ENCODE results near the gene VAT1L.

Gene VAT1L

DNA sequence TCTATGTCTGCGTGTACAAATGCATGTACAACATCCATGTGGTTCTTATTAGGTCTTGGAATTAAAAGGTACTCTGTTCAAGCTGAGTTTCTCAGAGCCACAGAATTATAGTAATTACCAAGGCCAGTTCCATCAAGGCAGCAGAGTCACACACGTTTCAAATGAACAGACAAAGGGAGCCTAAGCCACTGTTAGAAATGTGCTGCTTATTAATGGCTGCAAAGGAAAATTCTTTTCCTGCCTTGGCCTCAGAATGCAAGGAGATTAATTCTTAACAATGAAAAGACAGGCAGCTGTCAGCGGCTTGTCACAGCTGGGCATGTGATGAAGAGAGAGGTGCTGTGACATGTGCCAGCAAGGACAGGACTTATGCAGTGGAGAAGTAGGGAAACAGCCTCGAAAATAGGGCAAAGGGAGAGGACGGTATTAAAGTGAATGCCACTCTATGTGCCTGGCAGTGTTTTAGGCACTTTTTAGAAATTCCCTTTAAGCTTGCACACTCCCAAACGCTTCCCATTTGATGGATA, 133.9 kb downstream of the VAT1L start:
- H3K4me3 ChIP-seq (replicated peaks; ENCODE audit: low read depth, low read length) = no peak overlapping the region
- DNase-seq (ENCODE audit: low read depth) = no peak
- TF ChIP-seq, protein P1, sequence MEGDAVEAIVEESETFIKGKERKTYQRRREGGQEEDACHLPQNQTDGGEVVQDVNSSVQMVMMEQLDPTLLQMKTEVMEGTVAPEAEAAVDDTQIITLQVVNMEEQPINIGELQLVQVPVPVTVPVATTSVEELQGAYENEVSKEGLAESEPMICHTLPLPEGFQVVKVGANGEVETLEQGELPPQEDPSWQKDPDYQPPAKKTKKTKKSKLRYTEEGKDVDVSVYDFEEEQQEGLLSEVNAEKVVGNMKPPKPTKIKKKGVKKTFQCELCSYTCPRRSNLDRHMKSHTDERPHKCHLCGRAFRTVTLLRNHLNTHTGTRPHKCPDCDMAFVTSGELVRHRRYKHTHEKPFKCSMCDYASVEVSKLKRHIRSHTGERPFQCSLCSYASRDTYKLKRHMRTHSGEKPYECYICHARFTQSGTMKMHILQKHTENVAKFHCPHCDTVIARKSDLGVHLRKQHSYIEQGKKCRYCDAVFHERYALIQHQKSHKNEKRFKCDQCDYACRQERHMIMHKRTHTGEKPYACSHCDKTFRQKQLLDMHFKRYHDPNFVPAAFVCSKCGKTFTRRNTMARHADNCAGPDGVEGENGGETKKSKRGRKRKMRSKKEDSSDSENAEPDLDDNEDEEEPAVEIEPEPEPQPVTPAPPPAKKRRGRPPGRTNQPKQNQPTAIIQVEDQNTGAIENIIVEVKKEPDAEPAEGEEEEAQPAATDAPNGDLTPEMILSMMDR (IDR thresholded peaks at IDR 0.05; ENCODE audit: low read length, missing control alignments) = no peak

DNA sequence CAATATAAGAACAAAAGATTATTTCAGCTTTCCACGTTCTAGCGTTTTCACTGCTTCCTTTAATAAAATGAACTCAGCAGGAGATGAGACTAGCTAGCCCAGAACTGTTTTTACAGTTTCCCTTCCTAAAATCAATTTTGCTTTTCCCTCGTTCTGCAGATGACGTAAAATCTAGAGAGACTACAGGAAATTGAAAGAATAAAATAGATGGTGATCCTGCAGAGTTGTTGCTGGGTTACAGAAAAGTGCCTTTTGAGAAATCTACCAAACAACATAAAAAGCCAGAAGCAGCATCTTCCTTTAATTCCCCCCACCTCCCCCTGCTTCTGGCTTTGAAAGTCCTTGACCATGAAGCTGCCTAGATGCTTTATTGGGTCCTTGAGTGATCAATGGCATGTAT, 137.2 kb downstream of the VAT1L start:
- H3K4me3 ChIP-seq (replicated peaks; ENCODE audit: low read depth, low read length) = no peak overlapping the region
- TF ChIP-seq, protein P1 (IDR thresholded peaks at IDR 0.05; ENCODE audit: low read length, missing control alignments) = no peak
- DNase-seq (ENCODE audit: low read depth) = no peak

DNA sequence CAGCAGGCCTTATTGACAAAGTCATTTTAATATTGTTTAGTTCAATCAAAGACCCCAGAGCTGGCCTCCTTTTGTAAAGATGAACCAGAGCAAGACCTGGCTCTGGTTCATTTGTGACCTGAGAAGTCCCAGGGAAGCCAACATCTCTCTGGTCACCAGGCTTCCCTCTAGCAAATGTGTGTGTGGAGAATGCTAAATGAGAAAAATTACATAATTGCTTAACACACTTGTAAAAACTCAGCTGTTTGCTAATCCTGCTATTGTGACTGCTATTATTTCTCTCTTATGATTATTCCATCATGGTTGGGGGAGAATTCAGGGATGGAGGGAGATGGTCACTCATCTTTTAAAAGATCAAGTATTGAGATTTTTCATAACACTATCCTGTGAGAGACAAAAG, 139.7 kb downstream of the VAT1L start:
- DNase-seq (ENCODE audit: low read depth) = no peak
- TF ChIP-seq, protein P1 (IDR thresholded peaks at IDR 0.05; ENCODE audit: low read length, missing control alignments) = no peak

DNA sequence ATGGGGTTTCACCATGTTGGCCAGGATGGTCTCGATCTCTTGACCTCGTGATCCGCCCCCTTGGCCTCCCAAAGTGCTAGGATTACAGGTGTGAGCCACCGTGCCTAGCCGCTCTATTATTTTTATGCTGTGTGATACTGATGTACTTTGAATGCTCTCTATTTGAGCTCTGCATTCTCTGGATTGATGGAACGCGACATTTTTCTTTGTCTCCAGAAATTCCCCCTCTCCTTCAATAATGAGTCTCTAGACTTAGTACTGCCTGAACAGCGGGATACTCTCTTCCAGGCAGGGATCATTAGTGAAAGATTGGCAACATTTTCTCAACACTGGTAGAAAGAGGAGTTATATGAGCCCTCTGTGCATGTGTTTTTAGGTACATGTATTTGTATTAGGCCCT, 140.6 kb downstream of the VAT1L start:
- no peak for DNase-seq (ENCODE audit: low read depth)
- no peak overlapping the region for H3K4me3 ChIP-seq (replicated peaks; ENCODE audit: low read depth, low read length)
- TF ChIP-seq, protein P1 (IDR thresholded peaks at IDR 0.05; ENCODE audit: low read length, missing control alignments) = no peak

More for the DNA sequence above, 139.7 kb downstream of the VAT1L start:
- H3K4me3 ChIP-seq (replicated peaks; ENCODE audit: low read depth, low read length) = no peak overlapping the region

DNA sequence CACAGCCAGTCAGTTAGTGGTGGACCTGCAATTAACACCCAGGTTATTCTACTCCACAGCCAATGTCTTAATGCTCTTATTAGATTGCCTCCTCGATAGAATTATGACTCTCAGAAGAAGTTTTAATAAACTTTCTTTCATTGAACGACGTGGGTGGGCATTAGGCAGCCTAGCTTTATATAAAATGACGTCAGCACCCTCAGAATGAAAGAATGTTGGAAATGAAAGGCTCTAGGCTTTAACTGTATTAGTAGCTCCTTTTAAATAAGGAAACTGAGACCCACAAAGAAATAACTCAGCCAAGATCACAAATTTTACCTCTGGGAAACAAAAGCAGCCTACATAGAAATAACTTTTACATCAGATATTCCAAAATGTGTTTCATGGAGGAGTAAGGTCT, 142.7 kb downstream of the VAT1L start:
- no peak overlapping the region for H3K4me3 ChIP-seq (replicated peaks; ENCODE audit: low read depth, low read length)
- TF ChIP-seq, protein P1 (IDR thresholded peaks at IDR 0.05; ENCODE audit: low read length, missing control alignments) = no peak
- no peak for DNase-seq (ENCODE audit: low read depth)

DNA sequence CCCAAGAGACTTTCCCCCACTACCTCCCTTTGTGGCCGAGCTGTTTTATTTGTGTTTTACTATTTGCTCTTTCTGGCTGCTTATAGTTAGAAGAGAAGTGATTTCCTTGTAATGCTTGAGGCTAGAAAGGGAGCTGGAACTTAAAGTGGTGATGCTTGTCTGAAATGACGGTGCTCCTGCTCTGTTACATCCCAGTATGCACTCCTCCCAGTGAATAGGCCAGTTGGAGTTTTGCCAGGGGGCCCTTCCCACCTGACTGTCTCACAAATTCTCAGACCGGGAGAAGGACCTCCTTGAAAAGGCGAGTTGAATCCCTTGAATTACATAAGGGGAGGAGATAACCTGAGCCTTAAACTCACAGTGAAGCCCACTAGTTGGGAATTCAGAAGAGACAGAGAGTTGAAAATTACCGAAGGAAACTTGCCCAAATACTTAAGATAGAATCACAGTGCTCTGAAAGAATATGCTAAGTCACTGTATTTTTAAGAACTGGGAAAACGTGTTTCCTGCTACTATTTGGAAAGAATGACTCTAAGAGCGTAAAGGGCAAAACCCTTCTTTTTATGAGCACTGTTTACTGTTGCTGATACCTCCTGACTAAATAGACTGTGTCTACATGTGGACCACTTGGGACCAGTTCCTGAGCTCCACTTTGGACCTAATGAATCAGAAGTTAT, 149.2 kb downstream of the VAT1L start:
- no peak overlapping the region for H3K4me3 ChIP-seq (replicated peaks; ENCODE audit: low read depth, low read length)
- TF ChIP-seq, protein P1 (IDR thresholded peaks at IDR 0.05; ENCODE audit: low read length, missing control alignments) = no peak
- DNase-seq (ENCODE audit: low read depth) = no peak

DNA sequence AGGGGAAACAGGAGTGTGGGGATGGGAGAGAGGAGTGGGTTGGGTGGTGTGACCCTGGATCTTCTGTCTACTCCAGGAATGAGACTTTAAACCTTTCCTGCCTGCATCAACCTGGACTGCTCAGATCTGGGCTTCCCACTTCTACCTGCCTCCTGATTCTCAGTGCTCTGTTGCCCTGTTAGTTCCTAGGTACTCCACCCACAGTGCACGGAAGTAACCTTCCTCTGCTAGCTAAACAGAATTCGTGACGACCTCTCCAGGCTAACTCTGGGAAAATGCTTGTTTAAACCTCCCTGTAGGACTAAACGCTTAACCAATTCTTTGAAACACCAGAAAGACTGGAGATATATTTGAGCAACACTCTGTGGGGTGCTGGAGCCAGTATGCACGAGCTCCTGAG, 150.5 kb downstream of the VAT1L start:
- DNase-seq (ENCODE audit: low read depth) = no peak
- TF ChIP-seq, protein P1 (IDR thresholded peaks at IDR 0.05; ENCODE audit: low read length, missing control alignments) = no peak
- no peak overlapping the region for H3K4me3 ChIP-seq (replicated peaks; ENCODE audit: low read depth, low read length)

All from fibroblast of pulmonary artery (primary cell).